ENCODE results near the gene GNG12.

Gene GNG12

GRCh38 chr1:67710417-67710816, 122.8 kb downstream of the GNG12 start:
- TF ChIP-seq CTCF (IDR thresholded peaks at IDR 0.05): no peak

- no peak for TF ChIP-seq CTCF (IDR thresholded peaks at IDR 0.05)
Observed at GRCh38 chr1:67708606-67709005, 124.7 kb downstream of the GNG12 start.

- TF ChIP-seq CTCF (IDR thresholded peaks at IDR 0.05): no peak
Observed at GRCh38 chr1:67705735-67706453, 127.4 kb downstream of the GNG12 start.

GRCh38 chr1:67704351-67704750, 128.9 kb downstream of the GNG12 start:
- TF ChIP-seq CTCF (IDR thresholded peaks at IDR 0.05): no peak

- no peak for TF ChIP-seq CTCF (IDR thresholded peaks at IDR 0.05)
Observed at GRCh38 chr1:67701876-67702275, 131.4 kb downstream of the GNG12 start.

- TF ChIP-seq CTCF (IDR thresholded peaks at IDR 0.05): no peak
Observed at GRCh38 chr1:67700692-67701410, 132.4 kb downstream of the GNG12 start.

GRCh38 chr1:67700220-67700619, 133.0 kb downstream of the GNG12 start:
- no peak for TF ChIP-seq CTCF (IDR thresholded peaks at IDR 0.05)
